AG04449 (cell line): ENCODE results near the gene ADAMTS17.

Experiments used
- CTCF ChIA-PET: fragments of 350-600 bp; formaldehyde crosslinking; extraction: SDS; loops from one replicate; lab custom pipeline; 2021; ENCODE audit warnings: antibody characterized with exemption; lab: Yijun Ruan, JAX
- POLR2A ChIA-PET: fragments of 400-600, 350-600 bp; formaldehyde crosslinking; extraction: SDS; loops from one replicate; lab custom pipeline; 2020; ENCODE audit warnings: antibody characterized with exemption, inconsistent platforms; lab: Yijun Ruan, JAX
- DNase-seq: peaks from one replicate; pipeline ENCODE4 v3.0.0-alpha.2; 2010; ENCODE audit warnings: low read depth, low spot score
- H3K4me3 ChIP-seq: 2 replicates; pipeline ENCODE4 v1.5.1; 2011; ENCODE audit warnings: low read depth, mild to moderate bottlenecking, control low read depth, low read length
- CTCF ChIP-seq: IDR thresholded peaks from one replicate; pipeline ENCODE4 v1.5.1; 2011; ENCODE audit warnings: mild to moderate bottlenecking, moderate library complexity, low read length, control low read depth, inconsistent platforms; ENCODE audit not compliant: insufficient read depth; ENCODE audit errors: missing control alignments

ADAMTS17 gene

DNA sequence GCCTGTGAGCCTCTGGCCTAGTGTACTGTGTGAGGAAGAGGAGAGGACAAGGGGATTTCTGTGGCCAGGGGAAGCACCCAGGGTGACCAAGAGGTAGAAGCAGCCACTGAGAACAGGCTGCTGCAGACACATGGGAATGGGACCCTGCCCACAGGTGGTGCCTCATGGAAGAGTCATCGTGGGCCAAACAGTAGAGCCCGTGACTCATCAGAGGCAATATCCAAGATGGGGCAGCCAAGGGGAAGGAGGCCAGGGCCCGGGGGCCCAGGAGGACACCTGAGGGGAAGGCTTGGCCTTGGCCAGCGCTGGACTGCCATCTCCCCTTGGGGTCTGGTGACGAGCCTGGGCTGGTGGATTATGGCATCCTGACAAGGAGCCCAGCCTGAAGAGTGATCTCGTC, 333.5 kb downstream of the ADAMTS17 start:
- DNase-seq: no peak
- no peak for TF ChIP-seq CTCF
- ChIA-PET CTCF (no interaction called here), POLR2A (no interaction called here)
- no peak overlapping the region for H3K4me3 ChIP-seq

DNA sequence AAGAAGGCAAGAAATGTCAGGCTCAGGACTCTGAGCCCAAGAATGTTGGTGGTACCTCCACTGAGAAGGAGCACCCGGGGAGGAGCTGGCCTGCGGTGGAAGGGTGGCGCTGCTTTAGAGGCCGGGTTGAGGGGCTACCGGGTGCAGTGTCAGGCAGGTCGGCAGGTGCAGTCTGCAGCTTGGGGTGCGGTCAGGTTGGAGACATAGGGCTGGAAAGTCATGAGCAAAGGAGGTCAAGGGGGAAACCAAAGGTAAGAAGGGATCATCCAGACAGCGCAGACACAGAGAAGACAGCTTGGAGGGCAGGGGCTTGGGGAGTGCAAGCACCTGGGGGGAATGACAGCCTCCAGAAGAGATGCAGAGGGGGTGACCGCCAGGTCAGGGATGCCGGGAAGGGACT, 334.2 kb downstream of the ADAMTS17 start:
- CTCF ChIA-PET: no interaction called here
- POLR2A ChIA-PET: no interaction called here
- H3K4me3 ChIP-seq: no peak overlapping the region
- no peak for DNase-seq
- TF ChIP-seq CTCF: no peak

- POLR2A ChIA-PET: no interaction called here
- DNase-seq: no peak
- H3K4me3 ChIP-seq: no peak overlapping the region
- CTCF ChIA-PET: no interaction called here
- no peak for TF ChIP-seq CTCF
Measured at GRCh38 chr15:100005715-100006114, 336.1 kb downstream of the ADAMTS17 start.

- ChIA-PET POLR2A (no interaction called here), CTCF (no interaction called here)
- TF ChIP-seq CTCF: no peak
- H3K4me3 ChIP-seq: no peak overlapping the region
- no peak for DNase-seq
Measured at GRCh38 chr15:100005013-100005412, 336.8 kb downstream of the ADAMTS17 start.

DNA sequence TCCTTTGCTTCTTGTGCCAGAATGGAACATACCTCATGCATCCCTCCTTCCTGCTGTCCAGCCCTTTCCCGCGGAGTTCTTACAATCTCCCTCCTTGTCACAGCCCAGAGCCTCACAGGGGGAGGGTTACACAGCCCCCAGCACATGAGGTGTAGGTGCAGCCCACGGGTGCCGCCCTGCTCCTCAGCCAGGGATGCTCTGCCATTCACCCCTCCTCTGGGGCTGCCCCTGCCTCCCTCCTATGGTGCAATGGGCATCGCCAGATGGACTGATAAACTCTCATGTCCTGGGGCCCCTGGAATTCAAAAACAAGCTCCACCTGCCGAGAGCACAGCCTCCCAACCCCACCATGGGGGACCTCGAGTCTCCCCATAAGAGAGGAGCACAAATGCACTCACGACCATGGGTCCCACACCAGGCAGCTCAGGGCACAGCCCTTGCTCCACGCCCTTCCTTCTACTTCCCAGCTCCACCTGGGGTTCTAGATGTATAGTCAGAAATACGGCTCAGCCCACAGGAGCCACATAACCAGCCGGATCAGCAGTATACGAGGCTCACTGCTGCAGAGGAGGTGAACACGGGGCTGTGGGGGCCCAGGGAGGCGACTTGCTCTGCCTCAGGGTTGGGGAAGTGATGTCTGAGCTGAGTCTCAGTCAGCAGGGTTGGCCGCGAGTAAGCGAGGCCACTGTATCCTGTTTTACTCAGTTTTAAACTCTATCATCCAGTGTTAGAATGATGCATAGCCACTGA, 338.8 kb downstream of the ADAMTS17 start:
- TF ChIP-seq CTCF: no peak
- no peak overlapping the region for H3K4me3 ChIP-seq
- POLR2A ChIA-PET: no interaction called here
- CTCF ChIA-PET: no interaction called here
- DNase-seq: no peak

DNA sequence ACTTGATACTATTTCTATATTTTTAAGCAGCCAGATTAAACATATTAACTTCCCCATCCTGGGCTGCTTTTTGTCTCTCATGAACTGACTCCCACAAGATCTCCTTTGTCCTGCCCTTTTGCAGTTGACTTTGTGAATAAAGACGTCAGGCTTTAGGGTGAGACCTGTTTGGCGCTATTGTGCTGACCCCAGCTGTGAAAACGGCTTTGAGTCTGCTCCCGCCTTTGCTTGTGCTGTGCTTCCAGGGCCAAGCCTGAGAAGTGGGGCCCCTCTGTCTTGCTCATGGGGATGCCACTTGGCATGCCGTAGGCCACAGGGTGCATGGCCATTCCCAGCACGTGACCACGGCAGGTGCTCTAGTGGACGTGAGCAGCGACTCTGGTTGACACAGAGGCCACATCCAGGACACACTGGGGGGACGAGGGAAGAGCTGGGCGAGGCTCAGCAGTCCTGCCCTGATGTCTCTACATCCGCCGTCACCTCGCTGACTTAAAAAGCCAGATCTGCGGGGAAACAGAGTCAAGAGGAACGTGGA, 339.6 kb downstream of the ADAMTS17 start:
- no peak for TF ChIP-seq CTCF
- ChIA-PET POLR2A (no interaction called here), CTCF (no interaction called here)
- no peak overlapping the region for H3K4me3 ChIP-seq
- DNase-seq: no peak
